ENCODE results near the gene USP7.

DNA sequence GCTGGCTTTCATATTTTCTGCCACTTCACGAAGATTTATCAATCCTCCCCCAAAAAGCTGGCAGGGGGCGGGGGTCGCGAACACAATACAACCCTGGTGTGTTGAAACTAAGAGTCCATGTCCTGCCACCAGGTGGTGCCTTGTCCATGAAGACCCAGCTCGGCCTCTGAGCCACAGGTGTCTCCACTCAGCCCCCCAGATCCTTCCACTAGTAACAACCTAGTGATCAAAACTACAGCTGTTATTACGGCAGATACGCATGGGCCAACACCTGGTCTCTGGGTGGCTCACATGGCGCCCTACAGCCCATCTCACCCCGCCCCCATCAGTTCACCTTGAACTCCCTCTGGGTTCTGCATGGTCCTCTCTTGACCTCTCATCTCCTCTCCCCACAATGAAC lies 27.7 kb downstream of the USP7 start:
- TF ChIP-seq NFRKB (IDR thresholded peaks at IDR 0.05): no peak
- no peak for TF ChIP-seq SP1 (IDR thresholded peaks at IDR 0.05)
- TF ChIP-seq ZNF384 (IDR thresholded peaks at IDR 0.05): no peak
- TF ChIP-seq FOXM1 (IDR thresholded peaks at IDR 0.05; ENCODE audit: borderline replicate concordance): no peak
- no peak for TF ChIP-seq FOXA1 (IDR thresholded peaks at IDR 0.05)
- no peak for TF ChIP-seq BHLHE40 (IDR thresholded peaks at IDR 0.05; ENCODE audit: borderline replicate concordance)
- no peak for TF ChIP-seq HDGF (IDR thresholded peaks at IDR 0.05; ENCODE audit: borderline replicate concordance)
- TF ChIP-seq CTBP1 (IDR thresholded peaks at IDR 0.05; ENCODE audit: borderline replicate concordance): no peak
- TF ChIP-seq TARDBP (IDR thresholded peaks at IDR 0.05): no peak

Data from HEK293T (cell line).